HFFc6 (cell line): Measurements from ENCODE around the gene MLLT1. TPM values are rescaled to one million over a fixed set of nuclear protein-coding genes. Genes with fewer than 3 reads are reported as not detected.

Experiments used
- DNase-seq: peaks from one replicate; pipeline ENCODE4 v3.0.0-alpha.2; 2018
- H3K27ac Mint-ChIP-seq: 2 replicates; pipeline ENCODE4 v1.8.0; 2020; ENCODE audit warnings: mild to moderate bottlenecking, mixed read lengths
- H3K27me3 Mint-ChIP-seq: 2 replicates; pipeline ENCODE4 v1.8.0; 2021; ENCODE audit warnings: mild to moderate bottlenecking, moderate library complexity, mixed read lengths; ENCODE audit not compliant: insufficient read depth
- H3K36me3 Mint-ChIP-seq: 2 replicates; pipeline ENCODE4 v1.8.0; 2021; ENCODE audit warnings: low read depth, mixed read lengths
- H3K4me1 Mint-ChIP-seq: 2 replicates; pipeline ENCODE4 v1.8.0; 2020; ENCODE audit warnings: low read depth, mixed read lengths
- H3K4me3 Mint-ChIP-seq: 2 replicates; pipeline ENCODE4 v1.8.0; 2020; ENCODE audit warnings: mild to moderate bottlenecking, moderate library complexity, mixed read lengths
- H3K9me3 Mint-ChIP-seq: 2 replicates; pipeline ENCODE4 v1.8.0; 2020; ENCODE audit warnings: mild to moderate bottlenecking, mixed read lengths
- CTCF ChIP-seq: fragments of 200-600 bp; sonication (generic); IDR thresholded peaks from 2 replicates; pipeline ENCODE4 v1.5.0; 2021; ENCODE audit warnings: antibody characterized with exemption, mild to moderate bottlenecking
- total RNA-seq, 6 experiments: library from RNA; stranded (reverse); fragmentation: NEBNext Ultra II Directional; extraction: Animal tissue kit (Norgen Biotek cat#: 25700); gene quantifications; 2 replicates in 1 of 6; 3 replicates in 5 of 6; pipeline ENCODE4 v1.2.3, GENCODE V29; 2021

MLLT1 gene
- total RNA-seq, 6 experiments from 2014 or later, result 54.6 to 69.4 (median 59.5) TPM

- no peaks in the 10 kb centered on the region for H3K9me3 Mint-ChIP-seq
- H3K27me3 Mint-ChIP-seq, result peaks cover 3% of the 10 kb centered on the region
- H3K4me3 Mint-ChIP-seq, result no peak overlapping the region
- no peaks in the 10 kb centered on the region; the same call in 1 of the 2 replicates for H3K4me1 Mint-ChIP-seq
- peak overlapping the region; percentile 58 for H3K27ac Mint-ChIP-seq
- DNase-seq, result peak; percentile 68
- H3K36me3 Mint-ChIP-seq, result no peaks in the 10 kb centered on the region
- peak; percentile 99 for TF ChIP-seq CTCF
Observed at GRCh38 chr19:6218491-6219146, 61.2 kb downstream of the MLLT1 start.

- TF ChIP-seq CTCF, result no peak
- DNase-seq, result no peak
- Mint-ChIP-seq H3K36me3 (no peaks in the 10 kb centered on the region), H3K4me3 (no peak overlapping the region), H3K27me3 (peaks cover 3% of the 10 kb centered on the region), H3K27ac (no peak overlapping the region), H3K9me3 (no peaks in the 10 kb centered on the region), H3K4me1 (no peaks in the 10 kb centered on the region; the same call in 1 of the 2 replicates)
Observed at GRCh38 chr19:6217752-6218334, 61.9 kb downstream of the MLLT1 start.

GRCh38 chr19:6216996-6217751 is 62.6 kb downstream of the MLLT1 start:
- Mint-ChIP-seq H3K36me3 (no peaks in the 10 kb centered on the region), H3K27ac (no peak overlapping the region), H3K4me1 (no peaks in the 10 kb centered on the region; the same call in 1 of the 2 replicates), H3K27me3 (peaks cover 3% of the 10 kb centered on the region), H3K9me3 (no peaks in the 10 kb centered on the region), H3K4me3 (no peak overlapping the region)
- DNase-seq, result no peak
- TF ChIP-seq CTCF, result no peak

- Mint-ChIP-seq H3K4me3 (no peak overlapping the region), H3K36me3 (no peaks in the 10 kb centered on the region), H3K27me3 (peaks cover 3% of the 10 kb centered on the region), H3K27ac (no peak overlapping the region), H3K9me3 (no peaks in the 10 kb centered on the region), H3K4me1 (no peaks in the 10 kb centered on the region; the same call in 1 of the 2 replicates)
- no peak for TF ChIP-seq CTCF
- DNase-seq, result no peak
Observed at GRCh38 chr19:6216236-6216995, 63.4 kb downstream of the MLLT1 start.

GRCh38 chr19:6215701-6216235 is 64.0 kb downstream of the MLLT1 start:
- H3K27me3 Mint-ChIP-seq, result peaks cover 3% of the 10 kb centered on the region
- no peaks in the 10 kb centered on the region for H3K36me3 Mint-ChIP-seq
- TF ChIP-seq CTCF, result no peak
- no peak for DNase-seq
- H3K4me1 Mint-ChIP-seq, result no peaks in the 10 kb centered on the region; the same call in 1 of the 2 replicates
- H3K9me3 Mint-ChIP-seq, result no peaks in the 10 kb centered on the region
- no peak overlapping the region for H3K4me3 Mint-ChIP-seq
- H3K27ac Mint-ChIP-seq, result no peak overlapping the region
